MM.1S (cell line): ENCODE measurements around the gene DNAJB1.

Experiments
- DNase-seq: peaks from one replicate; pipeline ENCODE4 v3.0.0-alpha.2; 2015
- H2AFZ ChIP-seq: fragments of 300-600 bp; sonication (generic); 2 replicates; pipeline ENCODE4 v1.6.0; 2016; ENCODE audit warnings: antibody characterized with exemption, low read length
- H3F3A ChIP-seq: fragments of 300-600 bp; sonication (generic); 2 replicates; pipeline ENCODE4 v1.6.1; 2016; ENCODE audit warnings: mild to moderate bottlenecking, antibody characterized with exemption, low read length, moderate library complexity, mixed read lengths; ENCODE audit not compliant: insufficient read depth
- H3K27ac ChIP-seq: fragments of 300-600 bp; sonication (generic); 2 replicates; pipeline ENCODE4 v1.5.1; 2016; ENCODE audit warnings: mild to moderate bottlenecking, low read length
- H3K27me3 ChIP-seq: fragments of 300-600 bp; sonication (generic); replicated peaks from 2 replicates; pipeline ENCODE4 v1.6.0; 2016; ENCODE audit warnings: low read length; ENCODE audit not compliant: insufficient read depth
- H3K36me3 ChIP-seq: fragments of 300-600 bp; sonication (generic); replicated peaks from 2 replicates; pipeline ENCODE4 v1.6.1; 2016; ENCODE audit warnings: mild to moderate bottlenecking, low read length, mixed read lengths; ENCODE audit not compliant: insufficient read depth
- H3K4me1 ChIP-seq: fragments of 300-600 bp; sonication (generic); 2 replicates; pipeline ENCODE4 v1.6.1; 2016; ENCODE audit warnings: low read length, mixed read lengths
- H3K4me2 ChIP-seq: fragments of 300-600 bp; sonication (generic); 2 replicates; pipeline ENCODE4 v1.6.0; 2016; ENCODE audit warnings: low read depth, low read length
- H3K4me3 ChIP-seq: fragments of 300-600 bp; sonication (generic); 2 replicates; pipeline ENCODE4 v1.5.1; 2016; ENCODE audit warnings: low read length, mixed read lengths
- H3K79me2 ChIP-seq: fragments of 300-600 bp; sonication (generic); 2 replicates; pipeline ENCODE4 v1.6.1; 2016; ENCODE audit warnings: mixed run types, low read length, mixed read lengths
- H3K9ac ChIP-seq: fragments of 300-600 bp; sonication (generic); 2 replicates; pipeline ENCODE4 v1.6.1; 2016; ENCODE audit warnings: low read length, mixed read lengths
- H3K9me2 ChIP-seq: fragments of 300-600 bp; sonication (generic); replicated peaks from 2 replicates; pipeline ENCODE4 v1.6.1; 2016; ENCODE audit warnings: mild to moderate bottlenecking, low read length, mixed read lengths; ENCODE audit not compliant: insufficient read depth
- H3K9me3 ChIP-seq: fragments of 300-600 bp; sonication (generic); replicated peaks from 2 replicates; pipeline ENCODE4 v1.6.1; 2016; ENCODE audit warnings: mild to moderate bottlenecking, low read length, mixed read lengths; ENCODE audit not compliant: insufficient read depth
- H4K20me1 ChIP-seq: fragments of 300-600 bp; sonication (generic); 2 replicates; pipeline ENCODE4 v1.6.1; 2016; ENCODE audit warnings: mild to moderate bottlenecking, low read length, moderate library complexity, mixed read lengths; ENCODE audit not compliant: insufficient read depth
- EZH2 ChIP-seq: fragments of 300-600 bp; sonication (generic); optimal IDR thresholded peaks from 2 replicates; pipeline ENCODE3; 2017; ENCODE audit warnings: low read depth, mild to moderate bottlenecking, antibody characterized with exemption, low read length, mixed read lengths
- EZH2phosphoT487 ChIP-seq: fragments of 300-600 bp; sonication (generic); IDR thresholded peaks from 2 replicates; pipeline ENCODE4 v1.6.1; 2018; ENCODE audit warnings: antibody characterized with exemption, low read length
- TF ChIP-seq, protein P1 (sequence below): fragments of 300-600 bp; sonication (generic); IDR thresholded peaks from 2 replicates; pipeline ENCODE4 v1.5.1; 2016; ENCODE audit warnings: antibody characterized with exemption, low read length, mixed read lengths

The DNAJB1 gene

DNA sequence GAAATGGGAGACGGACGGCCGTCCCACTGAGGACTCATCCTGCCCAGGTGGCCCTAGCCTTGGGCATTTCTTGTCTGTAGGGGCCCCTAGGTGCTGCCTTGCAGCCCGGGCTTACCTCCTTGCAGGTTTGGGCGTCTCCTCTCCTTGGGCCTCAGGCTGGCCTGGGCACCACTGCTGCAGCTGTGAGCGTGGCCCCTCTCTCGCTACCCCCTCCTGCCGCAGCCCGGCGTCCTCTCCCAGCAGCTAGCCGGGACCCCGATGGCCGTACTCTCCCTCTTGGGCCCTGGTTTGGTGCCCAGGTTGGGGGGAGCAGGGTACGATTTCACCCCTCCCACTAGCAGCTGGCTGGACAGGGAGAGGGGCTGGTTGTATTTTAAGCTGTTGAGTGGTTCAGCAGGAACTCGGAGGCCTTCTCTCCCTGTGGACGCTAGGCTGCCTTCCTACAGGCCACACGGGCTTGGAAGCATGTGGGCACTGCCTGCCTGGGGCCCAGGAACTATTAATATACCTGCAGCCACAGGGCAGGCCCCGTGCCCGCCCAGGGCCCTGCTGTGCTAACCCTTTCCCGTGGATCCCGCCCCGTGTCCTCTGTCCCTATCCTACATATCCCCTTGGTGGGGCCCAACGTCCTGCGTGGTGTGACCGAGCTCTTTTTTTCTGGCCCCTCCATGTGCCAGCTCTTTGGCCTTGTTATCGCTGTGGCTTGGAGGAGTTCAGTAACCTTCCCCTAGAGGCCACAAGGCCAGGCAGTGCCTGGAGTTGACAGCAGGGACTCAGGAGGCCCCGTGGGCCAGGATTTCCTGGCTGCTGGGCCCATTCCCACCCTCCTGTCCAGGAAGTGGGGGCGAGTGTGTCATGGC is 41.9 kb upstream of the DNAJB1 start:
- Histone ChIP-seq H3K9ac (no peak overlapping the region), H3K36me3 (no peaks in the 10 kb centered on the region), H3K27ac (no peak overlapping the region), H3K4me2 (no peak overlapping the region), H3K4me1 (no peaks in the 10 kb centered on the region), H3K27me3 (no peaks in the 10 kb centered on the region), H3K9me2 (no peaks in the 10 kb centered on the region), H3K4me3 (no peak overlapping the region), H3K79me2 (peaks cover 38% of the 10 kb centered on the region), H2AFZ (no peak overlapping the region), H3F3A (no peaks in the 10 kb centered on the region), H4K20me1 (0 out of 2 replicates have a peak, but pooled peaks cover 3% of the 10 kb centered on the region), H3K9me3 (no peaks in the 10 kb centered on the region)
- no peak for DNase-seq
- TF ChIP-seq EZH2phosphoT487: no peak
- TF ChIP-seq, protein P1, sequence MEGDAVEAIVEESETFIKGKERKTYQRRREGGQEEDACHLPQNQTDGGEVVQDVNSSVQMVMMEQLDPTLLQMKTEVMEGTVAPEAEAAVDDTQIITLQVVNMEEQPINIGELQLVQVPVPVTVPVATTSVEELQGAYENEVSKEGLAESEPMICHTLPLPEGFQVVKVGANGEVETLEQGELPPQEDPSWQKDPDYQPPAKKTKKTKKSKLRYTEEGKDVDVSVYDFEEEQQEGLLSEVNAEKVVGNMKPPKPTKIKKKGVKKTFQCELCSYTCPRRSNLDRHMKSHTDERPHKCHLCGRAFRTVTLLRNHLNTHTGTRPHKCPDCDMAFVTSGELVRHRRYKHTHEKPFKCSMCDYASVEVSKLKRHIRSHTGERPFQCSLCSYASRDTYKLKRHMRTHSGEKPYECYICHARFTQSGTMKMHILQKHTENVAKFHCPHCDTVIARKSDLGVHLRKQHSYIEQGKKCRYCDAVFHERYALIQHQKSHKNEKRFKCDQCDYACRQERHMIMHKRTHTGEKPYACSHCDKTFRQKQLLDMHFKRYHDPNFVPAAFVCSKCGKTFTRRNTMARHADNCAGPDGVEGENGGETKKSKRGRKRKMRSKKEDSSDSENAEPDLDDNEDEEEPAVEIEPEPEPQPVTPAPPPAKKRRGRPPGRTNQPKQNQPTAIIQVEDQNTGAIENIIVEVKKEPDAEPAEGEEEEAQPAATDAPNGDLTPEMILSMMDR: no peak
- no peak for TF ChIP-seq EZH2

DNA sequence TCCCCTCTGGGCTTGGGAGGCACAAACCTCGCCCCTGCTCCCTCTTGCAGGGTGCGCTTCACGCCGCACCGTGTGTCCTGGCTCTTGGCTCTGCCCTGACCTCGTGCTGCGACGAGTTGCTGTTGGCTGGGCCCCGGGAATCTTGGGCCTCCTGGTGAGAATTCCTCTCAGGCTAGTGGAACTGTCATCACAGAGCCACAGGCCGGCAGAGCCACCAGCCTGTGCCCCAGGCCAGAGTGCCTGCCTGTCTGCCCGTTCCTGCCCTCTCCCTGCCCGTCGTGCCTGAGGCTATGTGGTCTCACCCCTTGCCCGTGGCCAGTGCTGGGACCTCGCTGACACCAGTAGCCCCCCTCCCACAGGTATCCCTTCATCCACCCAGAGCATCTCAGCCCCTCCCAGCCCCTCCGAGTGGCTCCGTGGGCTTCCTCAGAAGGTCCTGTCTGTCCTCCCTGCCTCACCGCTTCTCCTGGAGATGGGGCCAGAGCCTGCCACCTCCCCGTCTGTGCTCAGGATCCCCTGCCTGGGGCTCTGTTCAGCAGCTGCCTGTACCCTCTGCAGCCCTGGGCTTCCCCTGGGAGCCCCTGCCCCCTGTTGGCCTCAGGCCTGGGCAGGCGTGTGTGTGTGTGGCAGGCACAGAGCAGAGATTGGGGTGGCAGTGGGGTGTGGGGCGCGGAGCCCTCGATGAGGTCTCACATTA is 40.3 kb upstream of the DNAJB1 start:
- Histone ChIP-seq H3K36me3 (no peaks in the 10 kb centered on the region), H3K4me2 (no peak overlapping the region), H3F3A (no peaks in the 10 kb centered on the region), H2AFZ (no peak overlapping the region), H3K79me2 (peaks cover 46% of the 10 kb centered on the region), H3K27ac (no peak overlapping the region), H3K4me3 (no peak overlapping the region), H4K20me1 (0 out of 2 replicates have a peak, but pooled peaks cover 3% of the 10 kb centered on the region), H3K27me3 (no peaks in the 10 kb centered on the region), H3K4me1 (no peaks in the 10 kb centered on the region), H3K9me2 (no peaks in the 10 kb centered on the region), H3K9ac (no peak overlapping the region), H3K9me3 (no peaks in the 10 kb centered on the region)
- DNase-seq: no peak
- no peak for TF ChIP-seq EZH2

GRCh38 chr19:14556662-14557188 is 38.5 kb upstream of the DNAJB1 start:
- H2AFZ ChIP-seq: no peak overlapping the region
- TF ChIP-seq, protein P1: peak; percentile 90
- no peak for TF ChIP-seq EZH2
- no peaks in the 10 kb centered on the region for H3K9me3 ChIP-seq
- H3K27ac ChIP-seq: no peak overlapping the region
- no peak overlapping the region for H3K4me3 ChIP-seq
- peak; percentile 49 for DNase-seq
- no peaks in the 10 kb centered on the region for H3K4me1 ChIP-seq
- H4K20me1 ChIP-seq: 0 out of 2 replicates have a peak, but pooled peaks cover 3% of the 10 kb centered on the region
- no peaks in the 10 kb centered on the region for H3K9me2 ChIP-seq
- H3K27me3 ChIP-seq: no peaks in the 10 kb centered on the region
- H3K36me3 ChIP-seq: no peaks in the 10 kb centered on the region
- H3K9ac ChIP-seq: no peak overlapping the region
- H3K4me2 ChIP-seq: no peak overlapping the region
- peaks cover 60% of the 10 kb centered on the region for H3K79me2 ChIP-seq
- H3F3A ChIP-seq: no peaks in the 10 kb centered on the region
